ENCODE data around the gene GGA2. TPM values are rescaled to one million over a fixed set of nuclear protein-coding genes. Genes with fewer than 3 reads are reported as not detected.

GGA2 gene
- total RNA-seq, 2 donors from 2014 or later, result 75.7 to 105 TPM

GRCh38 chr16:23527961-23528643 lies 17.8 kb upstream of the GGA2 start:
- no peaks in the 10 kb centered on the region for H3K4me1 ChIP-seq (replicated peaks)
- WGBS, result 77% methylated on average over 11 of the region's 11 CpGs
- no peaks in the 10 kb centered on the region for H3K27me3 ChIP-seq (replicated peaks; ENCODE audit: insufficient read depth)
- TF ChIP-seq POLR2A (IDR thresholded peaks at IDR 0.05) (no peak), POLR2AphosphoS5 (IDR thresholded peaks at IDR 0.05) (no peak)
- TF ChIP-seq, protein P1, sequence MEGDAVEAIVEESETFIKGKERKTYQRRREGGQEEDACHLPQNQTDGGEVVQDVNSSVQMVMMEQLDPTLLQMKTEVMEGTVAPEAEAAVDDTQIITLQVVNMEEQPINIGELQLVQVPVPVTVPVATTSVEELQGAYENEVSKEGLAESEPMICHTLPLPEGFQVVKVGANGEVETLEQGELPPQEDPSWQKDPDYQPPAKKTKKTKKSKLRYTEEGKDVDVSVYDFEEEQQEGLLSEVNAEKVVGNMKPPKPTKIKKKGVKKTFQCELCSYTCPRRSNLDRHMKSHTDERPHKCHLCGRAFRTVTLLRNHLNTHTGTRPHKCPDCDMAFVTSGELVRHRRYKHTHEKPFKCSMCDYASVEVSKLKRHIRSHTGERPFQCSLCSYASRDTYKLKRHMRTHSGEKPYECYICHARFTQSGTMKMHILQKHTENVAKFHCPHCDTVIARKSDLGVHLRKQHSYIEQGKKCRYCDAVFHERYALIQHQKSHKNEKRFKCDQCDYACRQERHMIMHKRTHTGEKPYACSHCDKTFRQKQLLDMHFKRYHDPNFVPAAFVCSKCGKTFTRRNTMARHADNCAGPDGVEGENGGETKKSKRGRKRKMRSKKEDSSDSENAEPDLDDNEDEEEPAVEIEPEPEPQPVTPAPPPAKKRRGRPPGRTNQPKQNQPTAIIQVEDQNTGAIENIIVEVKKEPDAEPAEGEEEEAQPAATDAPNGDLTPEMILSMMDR (IDR thresholded peaks at IDR 0.05), result no peak
- peaks cover 6 to 20% of the 10 kb centered on the region in 2 donors for H3K36me3 ChIP-seq
- H3K9me3 ChIP-seq, result no peaks in the 10 kb centered on the region
- no peak overlapping the region for H3K4me3 ChIP-seq
- H3K27ac ChIP-seq, result no peak overlapping the region
- no peak for DNase-seq (ENCODE audit: low spot score)
- intact Hi-C loops (cut with DNase I), result no loop called here

DNA sequence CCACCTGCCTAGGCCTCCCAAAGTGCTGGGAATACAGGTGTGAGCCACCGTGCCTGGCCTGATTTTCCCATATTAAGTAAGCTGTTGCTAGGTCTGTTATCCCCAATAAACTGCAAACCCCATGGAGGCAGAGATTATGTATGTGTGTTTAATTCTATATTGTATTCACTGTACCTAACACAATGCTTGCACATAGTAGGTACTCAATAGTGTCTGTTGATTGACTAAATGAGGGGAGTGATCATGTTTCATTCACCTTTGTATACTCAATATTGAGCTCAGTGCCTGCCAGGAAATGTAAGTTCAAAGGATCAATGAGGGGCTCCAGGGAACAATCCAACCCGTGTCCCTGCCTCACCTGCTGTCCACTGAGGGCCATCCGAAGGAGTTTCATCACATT lies 14.6 kb upstream of the GGA2 start:
- Histone ChIP-seq H3K4me3 (no peak overlapping the region), H3K27ac (no peak overlapping the region), H3K36me3 (peaks cover 6 to 16% of the 10 kb centered on the region in 2 donors), H3K4me1 (replicated peaks) (no peaks in the 10 kb centered on the region), H3K9me3 (no peaks in the 10 kb centered on the region), H3K27me3 (replicated peaks; ENCODE audit: insufficient read depth) (no peaks in the 10 kb centered on the region)
- TF ChIP-seq, protein P1 (IDR thresholded peaks at IDR 0.05), result no peak
- no peak for TF ChIP-seq POLR2A (IDR thresholded peaks at IDR 0.05)
- TF ChIP-seq POLR2AphosphoS5 (IDR thresholded peaks at IDR 0.05), result no peak
- intact Hi-C loops (cut with DNase I), result no loop called here
- DNase-seq (ENCODE audit: low spot score), result no peak
- 95% methylated on average over 3 of the region's 3 CpGs for WGBS

DNA sequence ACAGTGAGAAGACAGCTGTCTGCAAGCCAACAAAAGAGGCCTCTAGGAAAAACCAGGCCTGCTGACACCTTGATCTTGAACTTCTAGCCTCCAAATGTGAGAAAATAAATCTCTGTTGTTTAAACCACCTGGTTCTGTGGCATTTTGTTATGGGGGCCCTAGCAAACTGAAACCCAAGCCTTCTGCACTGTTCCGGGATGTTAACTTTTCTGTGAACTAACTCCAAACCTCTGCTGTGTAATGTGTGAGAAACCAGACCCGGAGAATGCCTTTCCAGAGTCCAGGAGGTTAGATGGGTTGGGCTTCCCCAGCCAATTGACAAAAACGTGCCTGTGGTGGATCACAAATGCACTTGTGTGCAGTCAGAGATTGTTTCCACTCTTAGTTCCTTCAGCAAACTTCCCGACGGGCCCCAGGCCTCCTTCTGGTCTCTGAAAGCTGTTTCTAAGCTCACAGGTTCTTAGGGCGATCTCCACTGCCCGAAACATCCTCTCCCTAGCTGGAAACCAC lies 13.6 kb upstream of the GGA2 start:
- intact Hi-C loops (cut with DNase I), result no loop called here

GRCh38 chr16:23523321-23523720 lies 13.0 kb upstream of the GGA2 start:
- H3K9me3 ChIP-seq, result no peaks in the 10 kb centered on the region
- no peak for DNase-seq (ENCODE audit: low spot score)
- peaks cover 5 to 6% of the 10 kb centered on the region in 2 donors for H3K36me3 ChIP-seq
- intact Hi-C loops (cut with DNase I), result no loop called here
- H3K27ac ChIP-seq, result no peak overlapping the region
- TF ChIP-seq POLR2A (IDR thresholded peaks at IDR 0.05), result no peak
- no peak for TF ChIP-seq POLR2AphosphoS5 (IDR thresholded peaks at IDR 0.05)
- WGBS, result 88% methylated on average over 6 of the region's 6 CpGs
- H3K27me3 ChIP-seq (replicated peaks; ENCODE audit: insufficient read depth), result no peaks in the 10 kb centered on the region
- no peaks in the 10 kb centered on the region for H3K4me1 ChIP-seq (replicated peaks)
- H3K4me3 ChIP-seq, result no peak overlapping the region

More for the DNA sequence above, 13.6 kb upstream of the GGA2 start:
- 93% methylated on average over 7 of the region's 7 CpGs for WGBS
- Histone ChIP-seq H3K36me3 (peaks cover 6 to 7% of the 10 kb centered on the region in 2 donors), H3K27ac (no peak overlapping the region), H3K9me3 (no peaks in the 10 kb centered on the region), H3K4me3 (no peak overlapping the region), H3K27me3 (replicated peaks; ENCODE audit: insufficient read depth) (no peaks in the 10 kb centered on the region), H3K4me1 (replicated peaks) (no peaks in the 10 kb centered on the region)
- DNase-seq (ENCODE audit: low spot score), result no peak
- no peak for TF ChIP-seq POLR2A (IDR thresholded peaks at IDR 0.05)
- TF ChIP-seq, protein P1 (IDR thresholded peaks at IDR 0.05), result no peak
- TF ChIP-seq POLR2AphosphoS5 (IDR thresholded peaks at IDR 0.05), result no peak

GRCh38 chr16:23521965-23522364 lies 11.7 kb upstream of the GGA2 start:
- intact Hi-C loops (cut with DNase I), result no loop called here
- 98% methylated on average over 4 of the region's 4 CpGs for WGBS
- TF ChIP-seq POLR2A (IDR thresholded peaks at IDR 0.05), result no peak
- no peak for TF ChIP-seq POLR2AphosphoS5 (IDR thresholded peaks at IDR 0.05)
- TF ChIP-seq, protein P1 (IDR thresholded peaks at IDR 0.05), result no peak

More at GRCh38 chr16:23521965-23522364, 11.7 kb upstream of the GGA2 start:
- no peak for DNase-seq (ENCODE audit: low spot score)
- Histone ChIP-seq H3K4me1 (replicated peaks) (no peaks in the 10 kb centered on the region), H3K27me3 (replicated peaks; ENCODE audit: insufficient read depth) (no peaks in the 10 kb centered on the region), H3K9me3 (no peaks in the 10 kb centered on the region), H3K4me3 (no peak overlapping the region), H3K27ac (no peak overlapping the region), H3K36me3 (peaks cover 5 to 6% of the 10 kb centered on the region in 2 donors)
